Neural progenitor cell (in vitro differentiated cells): Measurements from ENCODE around the gene CACHD1.

Experiments
- EZH2 ChIP-seq: fragments of 200-600 bp; sonication (generic); IDR thresholded peaks from 2 replicates; pipeline ENCODE4 v1.6.1; 2017; ENCODE audit warnings: antibody characterized with exemption, mild to moderate bottlenecking, moderate library complexity
- TF ChIP-seq, protein P1 (sequence below): fragments of 200-600 bp; sonication (generic); IDR thresholded peaks from 2 replicates; pipeline ENCODE4 v1.5.1; 2017; ENCODE audit warnings: antibody characterized with exemption, mild to moderate bottlenecking

- TF ChIP-seq, protein P1, sequence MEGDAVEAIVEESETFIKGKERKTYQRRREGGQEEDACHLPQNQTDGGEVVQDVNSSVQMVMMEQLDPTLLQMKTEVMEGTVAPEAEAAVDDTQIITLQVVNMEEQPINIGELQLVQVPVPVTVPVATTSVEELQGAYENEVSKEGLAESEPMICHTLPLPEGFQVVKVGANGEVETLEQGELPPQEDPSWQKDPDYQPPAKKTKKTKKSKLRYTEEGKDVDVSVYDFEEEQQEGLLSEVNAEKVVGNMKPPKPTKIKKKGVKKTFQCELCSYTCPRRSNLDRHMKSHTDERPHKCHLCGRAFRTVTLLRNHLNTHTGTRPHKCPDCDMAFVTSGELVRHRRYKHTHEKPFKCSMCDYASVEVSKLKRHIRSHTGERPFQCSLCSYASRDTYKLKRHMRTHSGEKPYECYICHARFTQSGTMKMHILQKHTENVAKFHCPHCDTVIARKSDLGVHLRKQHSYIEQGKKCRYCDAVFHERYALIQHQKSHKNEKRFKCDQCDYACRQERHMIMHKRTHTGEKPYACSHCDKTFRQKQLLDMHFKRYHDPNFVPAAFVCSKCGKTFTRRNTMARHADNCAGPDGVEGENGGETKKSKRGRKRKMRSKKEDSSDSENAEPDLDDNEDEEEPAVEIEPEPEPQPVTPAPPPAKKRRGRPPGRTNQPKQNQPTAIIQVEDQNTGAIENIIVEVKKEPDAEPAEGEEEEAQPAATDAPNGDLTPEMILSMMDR: no peak
- no peak for TF ChIP-seq EZH2
These were observed 124.5 kb downstream of the CACHD1 start for GRCh38 chr1:64594446-64594845.
